MM.1S (cell line): ENCODE data around the gene ATXN1L.

Experiments used
- DNase-seq: peaks from one replicate; pipeline ENCODE4 v3.0.0-alpha.2; 2015
- H2AFZ ChIP-seq: fragments of 300-600 bp; sonication (generic); 2 replicates; pipeline ENCODE4 v1.6.0; 2016; ENCODE audit warnings: antibody characterized with exemption, low read length
- H3F3A ChIP-seq: fragments of 300-600 bp; sonication (generic); 2 replicates; pipeline ENCODE4 v1.6.1; 2016; ENCODE audit warnings: mild to moderate bottlenecking, antibody characterized with exemption, low read length, moderate library complexity, mixed read lengths; ENCODE audit not compliant: insufficient read depth
- H3K27ac ChIP-seq: fragments of 300-600 bp; sonication (generic); 2 replicates; pipeline ENCODE4 v1.5.1; 2016; ENCODE audit warnings: mild to moderate bottlenecking, low read length
- H3K27me3 ChIP-seq: fragments of 300-600 bp; sonication (generic); replicated peaks from 2 replicates; pipeline ENCODE4 v1.6.0; 2016; ENCODE audit warnings: low read length; ENCODE audit not compliant: insufficient read depth
- H3K36me3 ChIP-seq: fragments of 300-600 bp; sonication (generic); replicated peaks from 2 replicates; pipeline ENCODE4 v1.6.1; 2016; ENCODE audit warnings: mild to moderate bottlenecking, low read length, mixed read lengths; ENCODE audit not compliant: insufficient read depth
- H3K4me1 ChIP-seq: fragments of 300-600 bp; sonication (generic); 2 replicates; pipeline ENCODE4 v1.6.1; 2016; ENCODE audit warnings: low read length, mixed read lengths
- H3K4me2 ChIP-seq: fragments of 300-600 bp; sonication (generic); 2 replicates; pipeline ENCODE4 v1.6.0; 2016; ENCODE audit warnings: low read depth, low read length
- H3K4me3 ChIP-seq: fragments of 300-600 bp; sonication (generic); 2 replicates; pipeline ENCODE4 v1.5.1; 2016; ENCODE audit warnings: low read length, mixed read lengths
- H3K79me2 ChIP-seq: fragments of 300-600 bp; sonication (generic); 2 replicates; pipeline ENCODE4 v1.6.1; 2016; ENCODE audit warnings: mixed run types, low read length, mixed read lengths
- H3K9ac ChIP-seq: fragments of 300-600 bp; sonication (generic); 2 replicates; pipeline ENCODE4 v1.6.1; 2016; ENCODE audit warnings: low read length, mixed read lengths
- H3K9me2 ChIP-seq: fragments of 300-600 bp; sonication (generic); replicated peaks from 2 replicates; pipeline ENCODE4 v1.6.1; 2016; ENCODE audit warnings: mild to moderate bottlenecking, low read length, mixed read lengths; ENCODE audit not compliant: insufficient read depth
- H3K9me3 ChIP-seq: fragments of 300-600 bp; sonication (generic); replicated peaks from 2 replicates; pipeline ENCODE4 v1.6.1; 2016; ENCODE audit warnings: mild to moderate bottlenecking, low read length, mixed read lengths; ENCODE audit not compliant: insufficient read depth
- H4K20me1 ChIP-seq: fragments of 300-600 bp; sonication (generic); 2 replicates; pipeline ENCODE4 v1.6.1; 2016; ENCODE audit warnings: mild to moderate bottlenecking, low read length, moderate library complexity, mixed read lengths; ENCODE audit not compliant: insufficient read depth
- EZH2 ChIP-seq: fragments of 300-600 bp; sonication (generic); optimal IDR thresholded peaks from 2 replicates; pipeline ENCODE3; 2017; ENCODE audit warnings: low read depth, mild to moderate bottlenecking, antibody characterized with exemption, low read length, mixed read lengths
- EZH2phosphoT487 ChIP-seq: fragments of 300-600 bp; sonication (generic); IDR thresholded peaks from 2 replicates; pipeline ENCODE4 v1.6.1; 2018; ENCODE audit warnings: antibody characterized with exemption, low read length
- TF ChIP-seq, protein P1 (sequence below): fragments of 300-600 bp; sonication (generic); IDR thresholded peaks from 2 replicates; pipeline ENCODE4 v1.5.1; 2016; ENCODE audit warnings: antibody characterized with exemption, low read length, mixed read lengths

Gene ATXN1L

GRCh38 chr16:71885261-71885650 lies 39.5 kb downstream of the ATXN1L start:
- Histone ChIP-seq H3K9ac (no peak overlapping the region), H3K4me1 (peaks cover 23% of the 10 kb centered on the region), H3K27ac (no peak overlapping the region), H3K9me3 (no peaks in the 10 kb centered on the region), H3K79me2 (peaks cover 7% of the 10 kb centered on the region; the same call in 1 of the 2 replicates), H3K4me2 (peak overlapping the region; percentile 89; the same call in 1 of the 2 replicates), H2AFZ (no peak overlapping the region), H4K20me1 (no peaks in the 10 kb centered on the region), H3K4me3 (peak overlapping the region; percentile 11; the same call in 1 of the 2 replicates), H3K27me3 (no peaks in the 10 kb centered on the region), H3K9me2 (no peaks in the 10 kb centered on the region), H3F3A (peaks cover 30% of the 10 kb centered on the region), H3K36me3 (no peaks in the 10 kb centered on the region)
- TF ChIP-seq, protein P1, sequence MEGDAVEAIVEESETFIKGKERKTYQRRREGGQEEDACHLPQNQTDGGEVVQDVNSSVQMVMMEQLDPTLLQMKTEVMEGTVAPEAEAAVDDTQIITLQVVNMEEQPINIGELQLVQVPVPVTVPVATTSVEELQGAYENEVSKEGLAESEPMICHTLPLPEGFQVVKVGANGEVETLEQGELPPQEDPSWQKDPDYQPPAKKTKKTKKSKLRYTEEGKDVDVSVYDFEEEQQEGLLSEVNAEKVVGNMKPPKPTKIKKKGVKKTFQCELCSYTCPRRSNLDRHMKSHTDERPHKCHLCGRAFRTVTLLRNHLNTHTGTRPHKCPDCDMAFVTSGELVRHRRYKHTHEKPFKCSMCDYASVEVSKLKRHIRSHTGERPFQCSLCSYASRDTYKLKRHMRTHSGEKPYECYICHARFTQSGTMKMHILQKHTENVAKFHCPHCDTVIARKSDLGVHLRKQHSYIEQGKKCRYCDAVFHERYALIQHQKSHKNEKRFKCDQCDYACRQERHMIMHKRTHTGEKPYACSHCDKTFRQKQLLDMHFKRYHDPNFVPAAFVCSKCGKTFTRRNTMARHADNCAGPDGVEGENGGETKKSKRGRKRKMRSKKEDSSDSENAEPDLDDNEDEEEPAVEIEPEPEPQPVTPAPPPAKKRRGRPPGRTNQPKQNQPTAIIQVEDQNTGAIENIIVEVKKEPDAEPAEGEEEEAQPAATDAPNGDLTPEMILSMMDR: no peak
- TF ChIP-seq EZH2 (no peak), EZH2phosphoT487 (no peak)
- no peak for DNase-seq

- no peak overlapping the region for H3K4me3 ChIP-seq
- no peaks in the 10 kb centered on the region for H3K9me3 ChIP-seq
- H3K4me1 ChIP-seq: peaks cover 6% of the 10 kb centered on the region
- no peak overlapping the region for H3K27ac ChIP-seq
- no peaks in the 10 kb centered on the region for H3K27me3 ChIP-seq
- H3K36me3 ChIP-seq: no peaks in the 10 kb centered on the region
- H3K79me2 ChIP-seq: no peaks in the 10 kb centered on the region
- TF ChIP-seq, protein P1: no peak
- TF ChIP-seq EZH2 (no peak), EZH2phosphoT487 (no peak)
- no peak overlapping the region for H3K4me2 ChIP-seq
- H2AFZ ChIP-seq: no peak overlapping the region
- no peaks in the 10 kb centered on the region for H4K20me1 ChIP-seq
- peaks cover 11% of the 10 kb centered on the region; the same call in 1 of the 2 replicates for H3F3A ChIP-seq
- no peak for DNase-seq
- no peaks in the 10 kb centered on the region for H3K9me2 ChIP-seq
- no peak overlapping the region for H3K9ac ChIP-seq
Observed at GRCh38 chr16:71889147-71889546, 43.4 kb downstream of the ATXN1L start.

DNA sequence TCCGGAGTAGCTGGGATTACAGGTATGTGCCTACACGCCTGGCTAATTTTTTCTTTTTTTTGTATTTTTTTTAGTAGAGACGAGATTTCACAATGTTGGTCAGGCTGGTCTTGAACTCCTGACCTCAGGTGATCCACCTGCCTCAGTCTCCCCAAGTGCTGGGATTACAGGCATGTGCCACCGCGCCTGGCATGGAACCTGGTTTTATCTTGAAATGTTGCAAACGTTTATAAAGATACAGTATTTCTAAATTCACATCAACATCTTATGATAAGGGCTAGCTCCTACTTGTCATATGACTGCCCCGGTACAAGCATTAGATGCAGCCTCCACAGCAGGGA lies 48.1 kb downstream of the ATXN1L start:
- H3K9me3 ChIP-seq: no peaks in the 10 kb centered on the region
- H3F3A ChIP-seq: peaks cover 20% of the 10 kb centered on the region
- peak overlapping the region; percentile 76 for H2AFZ ChIP-seq
- H3K4me2 ChIP-seq: peak overlapping the region; percentile 95
- TF ChIP-seq EZH2 (no peak), EZH2phosphoT487 (no peak)
- TF ChIP-seq, protein P1: no peak
- H3K27ac ChIP-seq: peak overlapping the region; percentile 80; the same call in 1 of the 2 replicates
- H3K4me1 ChIP-seq: 0 out of 2 replicates have a peak, but pooled peaks cover 3% of the 10 kb centered on the region
- H4K20me1 ChIP-seq: peaks cover 4% of the 10 kb centered on the region; the same call in 1 of the 2 replicates
- H3K36me3 ChIP-seq: no peaks in the 10 kb centered on the region
- peak overlapping the region; percentile 91; the same call in 1 of the 2 replicates for H3K9ac ChIP-seq
- no peak for DNase-seq
- no peaks in the 10 kb centered on the region for H3K9me2 ChIP-seq
- H3K79me2 ChIP-seq: peaks cover 35% of the 10 kb centered on the region
- no peaks in the 10 kb centered on the region for H3K27me3 ChIP-seq
- H3K4me3 ChIP-seq: peak overlapping the region; percentile 94
